NCI-H1436 treated with DMSO at 0.1 percent for 48 hours (cell line): ENCODE measurements around the gene ATP10B.

Experiments
- DNase-seq: peaks from one replicate; lab custom pipeline; 2025; lab: John Stamatoyannopoulos, UW

ATP10B gene

GRCh38 chr5:160550075-160550474, 301.9 kb downstream of the ATP10B start:
- DNase-seq, result no peak

DNA sequence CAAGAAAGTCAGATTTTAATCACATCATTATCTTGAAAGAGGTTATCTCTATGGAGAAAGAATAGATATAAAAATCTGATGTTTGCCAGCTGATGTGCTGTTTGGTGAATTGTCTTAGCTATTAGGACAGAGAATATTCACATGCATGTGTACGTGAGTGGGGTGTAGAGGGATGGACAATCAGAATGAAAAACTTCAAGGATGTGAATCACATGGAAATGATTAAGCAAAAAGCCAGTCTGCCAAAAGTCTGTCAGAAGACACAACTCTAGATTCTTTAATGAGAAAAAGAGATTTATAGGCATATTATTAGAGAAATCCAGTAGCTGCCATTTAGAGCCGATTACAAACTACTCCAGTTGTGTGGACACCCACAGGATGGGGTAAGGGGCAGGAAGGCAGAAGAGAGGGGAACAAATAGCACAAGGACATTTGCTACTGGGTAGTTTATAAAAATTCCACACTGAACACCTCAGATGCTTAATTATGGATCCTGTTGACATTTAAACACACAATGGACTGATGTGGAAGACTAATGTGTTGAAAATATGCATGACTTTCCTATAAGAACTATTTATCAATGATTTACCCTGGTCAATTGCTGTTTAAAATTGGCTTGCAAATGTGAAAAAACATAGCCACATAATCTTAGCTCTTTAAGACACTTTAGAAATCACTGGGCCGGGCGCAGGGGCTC, 302.9 kb downstream of the ATP10B start:
- no peak for DNase-seq

GRCh38 chr5:160547872-160548271, 304.1 kb downstream of the ATP10B start:
- no peak for DNase-seq

- no peak for DNase-seq
These were observed 304.9 kb downstream of the ATP10B start for GRCh38 chr5:160547061-160547460.

DNA sequence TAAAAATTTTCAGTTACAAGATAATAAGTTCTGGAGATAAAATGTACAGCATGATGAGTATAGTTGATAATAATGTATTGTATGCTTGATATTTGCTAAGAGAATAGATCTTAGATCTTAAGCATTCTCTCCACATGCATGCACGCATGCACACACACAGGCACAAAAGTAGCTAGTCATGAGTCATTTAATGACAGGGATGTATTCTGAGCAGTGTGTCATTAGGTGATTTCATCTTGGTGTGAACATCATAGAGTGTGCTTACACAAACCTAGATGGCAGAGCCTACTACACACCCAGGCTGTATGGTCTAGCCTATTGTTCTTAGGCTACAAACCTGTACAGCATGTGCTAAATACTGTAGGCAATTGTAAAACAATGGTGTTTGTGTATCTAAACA, 306.2 kb downstream of the ATP10B start:
- no peak for DNase-seq

GRCh38 chr5:160543395-160543794, 308.6 kb downstream of the ATP10B start:
- no peak for DNase-seq

GRCh38 chr5:160542840-160543239, 309.2 kb downstream of the ATP10B start:
- no peak for DNase-seq

- no peak for DNase-seq
These were observed 309.7 kb downstream of the ATP10B start for GRCh38 chr5:160542281-160542680.

- no peak for DNase-seq
These were observed 312.6 kb downstream of the ATP10B start for GRCh38 chr5:160539431-160539830.

DNA sequence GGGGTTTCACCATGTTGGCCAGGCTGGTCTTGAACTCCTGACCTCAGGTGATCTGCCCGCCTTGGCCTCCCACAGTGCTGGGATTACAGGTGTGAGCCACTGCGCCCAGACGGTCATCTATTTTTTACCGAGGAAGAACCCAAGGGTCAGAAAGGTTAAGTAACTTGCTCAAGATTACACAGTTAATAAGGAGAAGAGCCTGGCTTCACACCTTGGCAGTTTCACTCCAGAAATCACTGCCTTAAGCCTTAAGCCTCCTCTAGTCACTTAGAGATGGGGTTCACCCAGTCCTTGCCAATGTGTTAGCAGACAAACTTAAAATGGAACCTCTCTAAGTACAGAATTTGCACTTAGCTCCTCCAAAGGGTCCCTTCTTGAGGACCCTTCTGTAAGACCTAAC, 314.1 kb downstream of the ATP10B start:
- DNase-seq, result no peak

DNA sequence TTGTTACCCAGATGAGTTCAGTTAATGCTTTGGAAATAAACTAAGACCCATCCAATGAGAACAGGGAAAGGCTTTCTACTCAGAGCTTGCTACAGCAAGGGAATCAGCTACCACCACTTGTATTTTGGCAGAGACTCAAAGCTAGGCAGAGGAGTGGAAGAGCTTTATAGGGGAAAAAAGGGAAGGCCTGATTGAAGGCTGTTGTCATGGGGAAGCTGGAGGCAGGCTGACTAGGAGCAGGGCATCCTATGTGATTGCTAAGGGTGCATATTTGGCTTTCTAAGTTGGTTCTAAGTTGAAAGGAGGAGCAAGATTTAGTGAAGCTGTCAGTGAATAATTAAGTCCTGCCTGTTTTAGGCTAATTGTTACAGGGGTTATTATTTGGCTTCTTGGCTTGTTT, 314.9 kb downstream of the ATP10B start:
- DNase-seq, result no peak

GRCh38 chr5:160534914-160535313, 317.1 kb downstream of the ATP10B start:
- no peak for DNase-seq

GRCh38 chr5:160534125-160534524, 317.9 kb downstream of the ATP10B start:
- no peak for DNase-seq

GRCh38 chr5:160525471-160526261, 326.3 kb downstream of the ATP10B start:
- DNase-seq, result no peak

GRCh38 chr5:160524827-160525226, 327.2 kb downstream of the ATP10B start:
- DNase-seq, result no peak

- no peak for DNase-seq
These were observed 328.4 kb downstream of the ATP10B start for GRCh38 chr5:160523502-160524163.

DNA sequence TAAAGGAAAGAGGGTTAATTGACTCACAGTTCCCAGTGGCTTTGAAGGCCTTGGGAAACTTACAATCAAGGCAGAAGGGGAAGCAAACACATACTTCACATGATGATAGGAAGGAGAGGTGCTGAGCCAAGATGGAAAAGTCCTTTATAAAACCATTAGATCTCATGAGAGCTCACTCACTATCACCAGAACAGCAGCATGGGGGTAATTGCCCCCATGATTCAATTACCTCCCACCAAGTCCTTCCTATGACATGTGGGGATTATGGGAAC, 330.7 kb downstream of the ATP10B start:
- DNase-seq, result no peak

DNA sequence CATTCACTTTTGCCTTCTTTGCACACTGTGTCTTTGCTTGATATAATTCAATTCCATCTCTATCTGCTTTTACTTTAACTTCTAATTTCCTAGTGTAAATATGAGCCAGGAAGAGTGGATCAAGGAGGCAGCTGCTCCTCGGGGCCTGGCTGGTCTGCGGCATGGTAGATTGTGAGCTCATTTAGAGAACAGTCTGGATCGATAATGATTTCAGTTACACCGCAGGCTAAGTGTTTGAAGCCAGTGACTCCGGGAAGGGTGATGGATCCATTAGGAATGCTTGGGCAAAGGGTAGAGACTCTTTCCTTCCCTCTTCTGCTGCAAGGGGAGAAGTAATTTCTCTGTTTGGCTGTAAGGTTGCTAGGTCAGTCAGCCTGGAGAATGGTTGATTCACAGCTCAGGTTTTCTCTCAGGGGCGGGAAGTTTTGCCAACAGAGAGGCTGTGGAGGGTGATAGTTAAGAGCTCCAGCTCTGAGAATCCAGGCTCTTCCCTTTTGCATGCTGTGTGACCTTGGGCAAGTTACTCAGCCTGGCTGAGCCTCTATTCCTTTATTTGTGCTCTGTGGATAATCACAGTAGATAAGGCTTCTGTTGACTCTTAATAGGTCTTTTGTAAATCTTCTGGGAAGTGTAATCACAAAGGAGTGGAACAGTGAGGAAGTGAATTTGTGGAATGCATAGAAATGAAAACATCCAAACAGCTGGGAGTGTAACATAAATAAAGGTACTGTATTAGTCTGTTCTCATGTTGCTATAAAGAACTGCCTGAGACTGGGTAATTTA, 331.2 kb downstream of the ATP10B start:
- DNase-seq, result no peak

- no peak for DNase-seq
These were observed 335.1 kb downstream of the ATP10B start for GRCh38 chr5:160516696-160517530.

DNA sequence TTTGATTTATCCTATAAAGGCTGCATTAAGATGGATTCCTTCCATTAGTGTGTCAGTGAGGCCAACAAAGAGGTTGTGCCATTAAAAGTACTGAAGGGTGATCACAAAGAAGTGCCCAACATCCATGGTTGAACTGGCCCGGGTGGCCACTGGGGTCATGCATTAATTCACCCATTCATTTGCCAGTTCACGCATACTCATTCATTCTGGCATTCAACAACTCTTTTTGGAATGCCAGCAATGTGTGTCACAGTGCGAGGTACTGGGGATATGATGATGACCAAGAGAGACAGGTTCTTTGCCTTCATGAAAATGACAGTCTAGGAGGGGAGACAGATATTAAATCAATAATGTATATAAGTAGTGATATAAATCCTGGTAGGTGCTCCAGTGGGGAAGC, 337.1 kb downstream of the ATP10B start:
- DNase-seq, result no peak

DNA sequence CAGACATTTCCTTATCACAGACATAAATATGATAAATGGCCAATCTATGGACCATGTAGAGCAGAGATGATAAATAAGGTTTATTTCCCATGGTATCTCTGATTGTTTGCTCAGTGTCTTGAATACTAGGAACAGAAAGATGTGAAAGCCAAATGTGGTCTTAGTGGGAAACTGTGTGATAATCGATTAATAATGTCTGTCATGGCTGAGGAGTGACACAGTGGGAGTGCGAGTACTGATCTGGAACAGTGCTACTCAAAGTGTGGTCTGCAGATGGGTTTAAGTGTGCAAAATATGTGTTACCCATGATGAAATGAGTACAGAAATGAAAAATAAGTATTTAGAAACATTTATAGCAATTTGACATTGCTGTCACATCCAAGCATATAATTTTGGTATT, 337.8 kb downstream of the ATP10B start:
- DNase-seq, result no peak

- DNase-seq, result no peak
These were observed 338.5 kb downstream of the ATP10B start for GRCh38 chr5:160513485-160513884.
